MM.1S (cell line): ENCODE measurements around the gene CIAO1.

Source experiments
- EZH2 ChIP-seq: fragments of 300-600 bp; sonication (generic); optimal IDR thresholded peaks from 2 replicates; pipeline ENCODE3; 2017; ENCODE audit warnings: low read depth, mild to moderate bottlenecking, antibody characterized with exemption, low read length, mixed read lengths
- EZH2phosphoT487 ChIP-seq: fragments of 300-600 bp; sonication (generic); IDR thresholded peaks from 2 replicates; pipeline ENCODE4 v1.6.1; 2018; ENCODE audit warnings: antibody characterized with exemption, low read length
- TF ChIP-seq, protein P1 (sequence below): fragments of 300-600 bp; sonication (generic); IDR thresholded peaks from 2 replicates; pipeline ENCODE4 v1.5.1; 2016; ENCODE audit warnings: antibody characterized with exemption, low read length, mixed read lengths

DNA sequence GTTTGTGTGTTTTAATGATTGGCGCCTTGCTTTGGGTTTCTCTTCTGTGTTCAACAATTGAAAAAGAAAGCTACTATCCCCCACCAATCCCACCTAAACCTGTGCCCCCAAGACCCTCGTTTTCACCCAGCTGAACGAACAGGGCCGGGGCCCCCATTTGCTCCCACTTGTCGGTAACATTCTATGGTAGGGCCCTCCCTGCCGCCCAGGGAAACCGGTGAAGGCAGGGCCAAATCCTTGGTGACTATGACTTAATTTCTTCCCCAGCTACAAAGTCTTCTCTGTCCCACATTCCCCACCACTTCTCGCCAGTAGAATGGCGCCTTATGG lies 39.9 kb downstream of the CIAO1 start:
- TF ChIP-seq, protein P1, sequence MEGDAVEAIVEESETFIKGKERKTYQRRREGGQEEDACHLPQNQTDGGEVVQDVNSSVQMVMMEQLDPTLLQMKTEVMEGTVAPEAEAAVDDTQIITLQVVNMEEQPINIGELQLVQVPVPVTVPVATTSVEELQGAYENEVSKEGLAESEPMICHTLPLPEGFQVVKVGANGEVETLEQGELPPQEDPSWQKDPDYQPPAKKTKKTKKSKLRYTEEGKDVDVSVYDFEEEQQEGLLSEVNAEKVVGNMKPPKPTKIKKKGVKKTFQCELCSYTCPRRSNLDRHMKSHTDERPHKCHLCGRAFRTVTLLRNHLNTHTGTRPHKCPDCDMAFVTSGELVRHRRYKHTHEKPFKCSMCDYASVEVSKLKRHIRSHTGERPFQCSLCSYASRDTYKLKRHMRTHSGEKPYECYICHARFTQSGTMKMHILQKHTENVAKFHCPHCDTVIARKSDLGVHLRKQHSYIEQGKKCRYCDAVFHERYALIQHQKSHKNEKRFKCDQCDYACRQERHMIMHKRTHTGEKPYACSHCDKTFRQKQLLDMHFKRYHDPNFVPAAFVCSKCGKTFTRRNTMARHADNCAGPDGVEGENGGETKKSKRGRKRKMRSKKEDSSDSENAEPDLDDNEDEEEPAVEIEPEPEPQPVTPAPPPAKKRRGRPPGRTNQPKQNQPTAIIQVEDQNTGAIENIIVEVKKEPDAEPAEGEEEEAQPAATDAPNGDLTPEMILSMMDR: no peak
- TF ChIP-seq EZH2: no peak
- TF ChIP-seq EZH2phosphoT487: no peak
